WI38 (cell line): ENCODE measurements around the gene GPANK1.

Source experiments
- H3K4me3 ChIP-seq: 2 replicates; pipeline ENCODE4 v1.5.1; 2011; ENCODE audit warnings: low read depth, mild to moderate bottlenecking, control low read depth, low read length
- TF ChIP-seq, protein P1 (sequence below): IDR thresholded peaks from 2 replicates; pipeline ENCODE4 v1.5.1; 2012; ENCODE audit warnings: low read depth, mild to moderate bottlenecking, control low read depth, low read length

Gene GPANK1

DNA sequence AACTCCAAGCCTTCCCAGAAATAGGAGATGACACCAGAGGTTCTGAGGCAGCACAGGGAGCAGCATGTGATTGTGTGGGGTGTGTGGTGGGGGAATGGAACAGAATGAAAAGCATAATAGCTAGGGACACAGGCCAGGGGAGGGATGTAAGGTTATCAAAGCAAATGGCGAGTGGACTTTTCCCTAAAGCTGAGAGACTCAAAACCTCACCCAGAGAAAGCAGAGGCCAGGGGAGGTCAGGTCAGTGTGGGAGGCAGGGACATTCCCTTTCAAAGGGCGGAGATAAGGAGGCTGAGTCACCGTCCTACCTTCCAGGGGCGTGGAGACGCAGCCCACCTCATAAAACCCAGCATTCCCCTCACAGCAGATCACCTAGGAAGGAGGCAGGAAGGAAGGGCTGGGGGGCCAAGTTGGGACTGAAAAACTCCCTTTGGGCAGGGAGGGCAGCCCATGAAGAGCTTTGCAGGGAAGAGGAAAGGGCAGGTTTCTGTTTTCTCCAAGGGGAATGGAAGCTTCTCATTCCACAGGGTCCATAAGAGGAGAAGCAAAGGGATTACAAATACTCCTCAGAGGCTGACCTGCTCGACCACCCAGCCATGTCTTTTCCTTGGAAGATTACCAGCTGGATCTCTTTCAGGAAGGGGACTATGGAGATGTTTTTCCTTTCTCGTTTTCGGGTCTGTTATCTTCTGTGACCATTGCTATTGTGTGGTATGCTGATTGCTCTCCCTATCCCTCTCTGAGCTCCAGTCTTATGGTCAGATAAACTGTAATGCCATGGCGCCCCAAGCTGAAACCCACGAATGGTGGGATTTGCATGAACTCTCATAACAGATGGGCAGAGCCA lies 25.7 kb upstream of the GPANK1 start:
- no peak overlapping the region for H3K4me3 ChIP-seq
- TF ChIP-seq, protein P1, sequence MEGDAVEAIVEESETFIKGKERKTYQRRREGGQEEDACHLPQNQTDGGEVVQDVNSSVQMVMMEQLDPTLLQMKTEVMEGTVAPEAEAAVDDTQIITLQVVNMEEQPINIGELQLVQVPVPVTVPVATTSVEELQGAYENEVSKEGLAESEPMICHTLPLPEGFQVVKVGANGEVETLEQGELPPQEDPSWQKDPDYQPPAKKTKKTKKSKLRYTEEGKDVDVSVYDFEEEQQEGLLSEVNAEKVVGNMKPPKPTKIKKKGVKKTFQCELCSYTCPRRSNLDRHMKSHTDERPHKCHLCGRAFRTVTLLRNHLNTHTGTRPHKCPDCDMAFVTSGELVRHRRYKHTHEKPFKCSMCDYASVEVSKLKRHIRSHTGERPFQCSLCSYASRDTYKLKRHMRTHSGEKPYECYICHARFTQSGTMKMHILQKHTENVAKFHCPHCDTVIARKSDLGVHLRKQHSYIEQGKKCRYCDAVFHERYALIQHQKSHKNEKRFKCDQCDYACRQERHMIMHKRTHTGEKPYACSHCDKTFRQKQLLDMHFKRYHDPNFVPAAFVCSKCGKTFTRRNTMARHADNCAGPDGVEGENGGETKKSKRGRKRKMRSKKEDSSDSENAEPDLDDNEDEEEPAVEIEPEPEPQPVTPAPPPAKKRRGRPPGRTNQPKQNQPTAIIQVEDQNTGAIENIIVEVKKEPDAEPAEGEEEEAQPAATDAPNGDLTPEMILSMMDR, result no peak

DNA sequence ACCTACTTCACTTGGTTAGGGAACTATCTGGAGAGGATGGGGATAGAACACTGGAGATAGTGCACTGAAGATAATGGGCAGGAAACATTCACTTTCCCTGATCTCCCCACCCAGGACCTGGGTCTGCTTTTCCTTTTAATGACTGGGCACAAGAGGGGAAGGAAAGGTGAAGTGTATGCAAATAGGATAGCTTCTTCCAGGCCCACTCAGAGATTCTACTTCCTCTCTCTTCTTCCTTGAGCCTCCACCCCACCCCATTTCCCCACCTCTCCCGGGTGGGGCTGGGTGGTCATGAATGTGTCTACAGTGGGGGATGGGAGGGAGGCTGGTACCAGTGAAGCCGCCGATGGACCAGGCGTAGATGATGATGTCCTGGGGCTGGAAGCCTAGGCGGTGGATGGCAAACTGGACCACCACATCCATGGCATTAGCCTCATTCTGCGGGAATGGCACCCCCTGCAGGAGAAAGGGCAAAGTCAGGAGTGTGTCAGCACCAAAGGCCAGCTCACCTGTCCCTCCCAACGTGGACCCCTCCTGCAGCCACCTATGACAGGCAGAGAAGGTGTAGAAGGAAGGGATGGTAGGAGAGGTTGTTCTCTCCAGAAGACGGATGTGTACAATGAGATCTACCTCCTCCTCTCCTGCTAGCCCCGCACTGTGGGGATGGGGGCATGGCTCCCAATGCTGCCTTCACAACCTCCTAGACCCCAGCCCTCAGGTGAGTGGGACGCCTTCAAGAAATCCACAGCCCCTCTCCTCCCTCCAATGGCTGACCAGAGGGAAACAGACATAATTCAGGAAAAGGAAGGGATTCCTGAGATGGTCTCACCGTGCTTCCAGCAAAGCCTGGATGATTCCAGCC lies 24.7 kb upstream of the GPANK1 start:
- no peak overlapping the region for H3K4me3 ChIP-seq
- TF ChIP-seq, protein P1, result peak; percentile 44

DNA sequence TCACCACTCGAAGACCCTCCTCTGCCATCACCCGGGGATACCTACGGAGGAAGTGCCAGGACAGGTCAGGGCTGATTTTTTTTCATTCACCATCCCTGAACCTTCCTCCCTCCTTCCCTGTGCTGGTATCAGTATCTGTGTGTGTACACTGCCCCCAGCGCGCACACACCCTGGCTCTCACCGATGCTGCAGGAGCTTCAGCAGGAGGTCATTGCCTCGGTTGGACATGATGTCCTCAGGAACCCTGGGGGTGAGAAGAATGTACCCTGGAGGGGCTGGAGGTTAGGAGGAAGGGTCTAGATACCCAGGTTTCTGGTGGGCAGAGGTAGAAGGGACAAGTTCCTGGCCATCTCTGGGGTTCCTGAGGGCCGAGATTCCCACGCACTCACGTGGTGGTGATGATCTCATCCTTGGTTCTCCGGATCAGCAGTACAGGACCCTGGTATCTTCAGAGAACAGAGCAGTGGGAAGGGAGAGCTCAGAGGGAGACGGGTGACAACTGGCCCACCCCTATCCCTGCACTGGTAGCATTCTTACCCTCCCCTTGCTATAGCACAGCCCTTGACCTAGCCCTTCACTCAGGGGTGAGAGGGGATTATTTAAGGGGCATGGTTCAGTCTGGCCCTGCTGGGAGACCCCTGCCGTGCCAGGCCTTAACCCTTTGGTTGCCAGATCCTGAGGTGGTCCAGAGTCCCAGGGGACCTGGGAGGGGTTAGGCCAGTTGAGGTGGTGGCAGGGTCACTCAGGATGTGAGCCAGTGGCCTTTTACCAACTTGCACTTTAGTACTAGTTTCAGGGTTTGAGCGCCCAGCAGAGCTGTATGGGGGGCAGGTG lies 23.3 kb upstream of the GPANK1 start:
- TF ChIP-seq, protein P1, result no peak
- no peak overlapping the region for H3K4me3 ChIP-seq

DNA sequence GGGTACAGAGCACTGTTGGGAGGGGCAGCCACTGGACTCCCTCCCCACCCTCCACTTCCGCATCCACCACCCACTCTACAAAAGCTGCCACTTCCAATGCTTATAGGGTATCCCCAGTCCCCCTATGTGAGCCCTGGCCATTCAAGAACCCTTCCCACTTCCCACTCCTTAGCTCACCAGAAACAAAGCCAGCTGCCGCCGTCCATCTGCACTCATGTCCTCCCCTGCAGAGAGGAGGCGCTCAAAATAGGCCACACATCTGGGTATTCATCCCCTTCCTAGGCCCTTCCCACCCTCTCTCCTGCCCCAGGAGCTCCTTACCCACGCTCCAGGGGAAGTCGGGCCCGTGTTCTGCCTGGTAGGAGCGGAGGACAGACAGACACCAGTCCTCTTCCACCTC lies 22.5 kb upstream of the GPANK1 start:
- H3K4me3 ChIP-seq, result no peak overlapping the region
- TF ChIP-seq, protein P1, result no peak

DNA sequence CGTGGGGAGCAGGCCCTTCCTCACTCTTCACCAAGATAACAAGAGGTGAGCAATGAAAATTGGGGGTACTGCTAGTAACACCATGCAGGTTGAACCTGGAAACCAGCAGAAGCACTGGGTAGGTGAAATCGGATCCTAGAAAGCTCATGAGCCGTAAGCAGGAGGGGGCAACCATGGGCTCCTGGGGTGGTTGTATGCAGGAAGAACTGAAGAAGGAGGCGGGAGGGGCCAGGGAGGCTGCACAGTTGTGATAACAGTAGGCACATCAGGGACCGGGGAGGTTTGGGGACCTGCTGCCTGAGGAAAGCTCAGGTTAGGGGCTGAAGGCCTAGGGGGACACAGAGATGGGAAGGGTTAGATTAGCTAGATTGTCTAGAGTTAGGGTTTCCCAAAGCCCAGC lies 21.7 kb upstream of the GPANK1 start:
- no peak overlapping the region for H3K4me3 ChIP-seq
- TF ChIP-seq, protein P1, result no peak

DNA sequence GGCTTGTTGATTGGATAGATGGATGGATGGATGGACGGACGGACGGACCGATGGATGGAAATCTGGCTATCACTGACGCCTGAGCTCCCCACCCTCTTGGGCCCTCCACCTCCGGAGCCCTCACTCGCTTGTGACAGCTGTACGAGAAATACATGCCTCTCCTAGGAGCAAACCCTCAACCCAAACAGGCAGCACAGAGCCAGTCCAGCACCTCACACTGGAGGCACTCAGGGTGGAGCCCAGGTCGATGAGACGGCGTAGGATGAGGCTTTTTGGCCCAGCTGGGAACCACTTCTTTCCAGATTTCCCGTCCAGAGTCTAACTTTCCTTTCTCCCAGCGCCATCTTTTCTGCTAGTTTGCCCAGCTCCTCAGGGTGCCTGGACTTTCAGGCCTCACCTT lies 18.8 kb upstream of the GPANK1 start:
- TF ChIP-seq, protein P1, result no peak
- no peak overlapping the region for H3K4me3 ChIP-seq
